IMR-90 (cell line): ENCODE measurements around the gene IFIH1. TPM values are rescaled to one million over a fixed set of nuclear protein-coding genes. Genes with fewer than 3 reads are reported as not detected.

Source experiments
- ATAC-seq: fragments of 200-7000 bp; cut with Tn5 transposase; 2 replicates; pipeline ENCODE4 v1.9.1; 2020; ENCODE audit warnings: low read depth, mild to moderate bottlenecking, moderate library complexity
- BruUV-seq: library from RNA; stranded (reverse); fragments of 400-500 nt; replicated peaks from 2 replicates; lab custom pipeline; 2021; lab: Mats Ljungman, UMichigan
- CTCF ChIA-PET: fragments of 300-600 bp; formaldehyde crosslinking; extraction: SDS; loops from one replicate; lab custom pipeline; 2021; ENCODE audit warnings: antibody characterized with exemption; lab: Yijun Ruan, JAX
- POLR2A ChIA-PET: fragments of 300-600 bp; sonication (Branson Sonifier 250); formaldehyde crosslinking; loops from one replicate; lab custom pipeline; 2022; ENCODE audit warnings: antibody characterized with exemption; ENCODE audit not compliant: unreplicated experiment; lab: Charles Lee
- DNase-seq: peaks from one replicate; pipeline ENCODE4 v3.0.0; 2013
- H2AFZ ChIP-seq: replicated peaks from 2 replicates; pipeline ENCODE3; 2013; ENCODE audit warnings: low read length, mild to moderate bottlenecking; ENCODE audit not compliant: poor library complexity
- H2AK5ac ChIP-seq: 2 replicates; pipeline ENCODE4 v1.6.1; 2013; ENCODE audit warnings: low read depth, low read length, inconsistent platforms
- H2AK9ac ChIP-seq: replicated peaks from 2 replicates; pipeline ENCODE3; 2013; ENCODE audit warnings: mild to moderate bottlenecking, low read depth, low read length, moderate library complexity; ENCODE audit not compliant: poor library complexity
- H2BK120ac ChIP-seq: 2 replicates; pipeline ENCODE4 v1.6.1; 2013; ENCODE audit warnings: low read depth, low read length, inconsistent platforms
- H2BK15ac ChIP-seq: 3 replicates; pipeline ENCODE4 v1.6.1; 2013; ENCODE audit warnings: low read depth, low read length, inconsistent platforms
- H2BK20ac ChIP-seq: 2 replicates; pipeline ENCODE4 v1.6.1; 2013; ENCODE audit warnings: low read depth, mild to moderate bottlenecking, inconsistent platforms, low read length, moderate library complexity
- H2BK5ac ChIP-seq: 2 replicates; pipeline ENCODE4 v1.6.1; 2013; ENCODE audit warnings: mild to moderate bottlenecking, low read depth, low read length, inconsistent platforms; ENCODE audit not compliant: poor library complexity, severe bottlenecking
- H3K14ac ChIP-seq: replicated peaks from 2 replicates; pipeline ENCODE4 v1.6.1; 2013; ENCODE audit warnings: low read depth, low read length, inconsistent platforms
- H3K18ac ChIP-seq: 2 replicates; pipeline ENCODE4 v1.6.1; 2013; ENCODE audit warnings: low read depth, low read length, control low read depth
- H3K23ac ChIP-seq: 2 replicates; pipeline ENCODE4 v1.6.1; 2013; ENCODE audit warnings: low read depth, low read length, inconsistent platforms
- H3K27ac ChIP-seq: 2 replicates; pipeline ENCODE4 v1.5.1; 2013; ENCODE audit warnings: mild to moderate bottlenecking, control low read depth, low read length; ENCODE audit not compliant: insufficient read depth
- H3K27me3 ChIP-seq: 2 replicates; pipeline ENCODE4 v1.6.1; 2013; ENCODE audit warnings: low read length; ENCODE audit not compliant: control insufficient read depth, insufficient read depth
- H3K36me3 ChIP-seq: 2 replicates; pipeline ENCODE4 v1.6.1; 2013; ENCODE audit warnings: low read length, mixed read lengths; ENCODE audit not compliant: control insufficient read depth, insufficient read depth
- H3K4ac ChIP-seq: 2 replicates; pipeline ENCODE4 v1.6.1; 2013; ENCODE audit warnings: low read depth, low read length, inconsistent platforms
- H3K4me1 ChIP-seq: 2 replicates; pipeline ENCODE4 v1.6.1; 2013; ENCODE audit warnings: low read length, mixed read lengths; ENCODE audit not compliant: control insufficient read depth, insufficient read depth
- H3K4me2 ChIP-seq: 2 replicates; pipeline ENCODE4 v1.6.1; 2013; ENCODE audit warnings: low read depth, mild to moderate bottlenecking, control low read depth, low read length, moderate library complexity
- H3K4me3 ChIP-seq: 2 replicates; pipeline ENCODE4 v1.5.1; 2013; ENCODE audit warnings: low read depth, mild to moderate bottlenecking, control low read depth, low read length, moderate library complexity; ENCODE audit not compliant: insufficient read depth
- H3K56ac ChIP-seq: 2 replicates; pipeline ENCODE4 v1.6.1; 2013; ENCODE audit warnings: low read length, inconsistent platforms; ENCODE audit not compliant: insufficient read depth; ENCODE audit errors: extremely low read depth
- H3K79me1 ChIP-seq, 2 experiments: 2 replicates each; pipeline ENCODE4 v1.6.1; 2013; ENCODE audit warnings: low read length in 2 of 2, inconsistent platforms in 1 of 2, low read depth in 1 of 2
- H3K9ac ChIP-seq: 2 replicates; pipeline ENCODE4 v1.6.1; 2013; ENCODE audit warnings: low read depth, low read length, control low read depth
- H3K9me1 ChIP-seq: 2 replicates; pipeline ENCODE4 v1.6.1; 2013; ENCODE audit warnings: low read length, inconsistent platforms; ENCODE audit not compliant: insufficient read depth
- H3K9me3 ChIP-seq: 2 replicates; pipeline ENCODE4 v1.6.1; 2013; ENCODE audit warnings: low read length; ENCODE audit not compliant: control insufficient read depth, insufficient read depth
- H4K20me1 ChIP-seq: 2 replicates; pipeline ENCODE4 v1.6.1; 2013; ENCODE audit warnings: low read length, inconsistent platforms; ENCODE audit not compliant: insufficient read depth
- H4K5ac ChIP-seq: 2 replicates; pipeline ENCODE4 v1.6.1; 2013; ENCODE audit warnings: mild to moderate bottlenecking, low read depth, low read length, control low read depth
- H4K8ac ChIP-seq, 2 experiments: 2 replicates each; pipeline ENCODE4 v1.6.1; 2013; ENCODE audit warnings: low read depth in 2 of 2, low read length in 2 of 2, control low read depth in 1 of 2, inconsistent platforms in 1 of 2
- H4K91ac ChIP-seq: 2 replicates; pipeline ENCODE4 v1.6.1; 2013; ENCODE audit warnings: low read depth, low read length, inconsistent platforms; ENCODE audit not compliant: insufficient read depth
- CEBPB ChIP-seq: IDR thresholded peaks from 2 replicates; pipeline ENCODE4 v1.6.1; 2012; ENCODE audit warnings: low read depth, low read length, improper control_type of control experiment
- ELK1 ChIP-seq: fragments of 150-350 bp; IDR thresholded peaks from 2 replicates; pipeline ENCODE4 v1.6.1; 2016; ENCODE audit warnings: low read depth, mild to moderate bottlenecking, low read length, moderate library complexity, borderline replicate concordance
- FOS ChIP-seq: fragments of 150-350 bp; IDR thresholded peaks from 2 replicates; pipeline ENCODE4 v1.6.1; 2016; ENCODE audit warnings: low read depth, low read length
- MAFK ChIP-seq: IDR thresholded peaks from 2 replicates; pipeline ENCODE4 v1.6.1; 2012; ENCODE audit warnings: low read depth, low read length, improper control_type of control experiment
- POLR2A ChIP-seq: IDR thresholded peaks from 2 replicates; pipeline ENCODE4 v1.6.1; 2012; ENCODE audit warnings: mild to moderate bottlenecking, low read depth, low read length
- RCOR1 ChIP-seq: IDR thresholded peaks from 2 replicates; pipeline ENCODE4 v1.6.1; 2012; ENCODE audit warnings: mild to moderate bottlenecking, low read length, improper control_type of control experiment; ENCODE audit not compliant: insufficient replicate concordance
- WGBS, 2 experiments: methylation state at CpG; one replicate each; pipeline versions ENCODE4 v1.1.5 to v1.1.7; 2013; ENCODE audit warnings: missing lambda C conversion rate in 2 of 2; ENCODE audit not compliant: insufficient read length in 1 of 2; ENCODE audit errors: extremely low coverage in 2 of 2; 5-methylcytosine and 5-hydroxymethylcytosine counted together
- dilution Hi-C: fragments of 300-500 bp; cut with HindIII; formaldehyde crosslinking; loops from one replicate; pipeline ENCODE4 v1.14.3; 2018; ENCODE audit warnings: low sequenced_read_pairs; ENCODE audit not compliant: unreplicated experiment
- in situ Hi-C: fragments of 300-500 bp; cut with MboI; formaldehyde crosslinking; loops from 3 replicates; pipeline ENCODE4 v1.14.3; 2019; ENCODE audit warnings: low sequenced_read_pairs, inconsistent platforms, mixed read lengths
- intact Hi-C: fragments of 100-400 bp; cut with micrococcal nuclease; formaldehyde crosslinking; loops from 2 replicates; pipeline ENCODE4 v1.10.0; 2022
- polyA plus RNA-seq, 3 experiments: library from polyadenylated mRNA; depleted of rRNA; stranded (reverse); fragments of >200 nt; gene quantifications; 2 replicates each; pipeline ENCODE4 v1.2.3, GENCODE V29; 2012; ENCODE audit warnings: low replicate concordance in 1 of 3
- total RNA-seq: library from RNA; depleted of rRNA; stranded (reverse); fragments of >200 nt; gene quantifications from 2 replicates; pipeline ENCODE4 v1.2.3, GENCODE V29; 2012
- TF ChIP-seq, protein P1 (sequence below): fragments of 150-350 bp; IDR thresholded peaks from 2 replicates; pipeline ENCODE4 v1.6.1; 2017; ENCODE audit warnings: mild to moderate bottlenecking, antibody characterized with exemption, low read length, low read depth

The IFIH1 gene
- total and polyA plus RNA-seq, 2 of the 4 experiments (the other 2 are of a cell fraction): 1.3 to 1.4 TPM

DNA sequence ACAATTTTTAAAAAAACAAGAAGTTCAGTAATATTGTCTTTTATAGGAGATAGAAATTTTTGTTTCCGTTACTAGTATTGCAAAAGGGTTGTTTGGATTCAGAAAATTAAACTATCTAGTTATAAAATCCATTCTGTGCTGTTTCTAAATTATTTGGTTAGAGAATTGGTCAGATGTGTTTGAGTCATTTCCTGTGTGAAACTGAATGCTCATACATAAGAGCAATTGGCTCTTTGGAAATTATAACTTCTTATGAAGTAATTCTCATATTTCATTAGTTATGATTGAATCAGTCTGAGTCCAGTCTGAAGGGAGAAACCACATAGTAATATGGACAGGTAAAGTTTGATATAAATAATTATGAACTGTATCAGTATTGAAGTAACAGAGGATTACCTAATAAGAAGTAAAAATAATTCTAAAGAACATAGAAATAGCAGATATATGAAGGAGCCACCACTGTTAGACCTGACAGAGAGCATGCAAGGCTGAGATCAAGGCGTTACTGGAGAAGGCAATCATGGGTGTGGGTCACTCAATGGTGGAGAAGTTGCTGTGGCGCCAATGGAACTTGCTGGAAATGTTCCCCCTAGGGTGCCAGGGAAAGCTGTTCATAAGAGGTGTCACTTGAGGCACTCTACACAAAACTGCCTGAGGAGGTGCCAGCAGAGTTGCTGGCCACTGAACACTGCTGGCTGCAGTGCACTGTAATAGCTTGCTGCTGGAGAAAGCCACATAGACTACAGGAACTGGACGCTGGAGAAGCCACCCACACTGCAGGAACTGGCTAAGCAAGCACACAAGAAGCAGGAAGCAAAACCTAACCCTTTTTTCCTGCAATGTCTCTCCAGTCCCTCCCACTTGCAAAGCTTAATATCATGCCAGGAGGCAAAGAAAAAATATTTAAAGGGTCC, 57.2 kb downstream of the IFIH1 start:
- peak overlapping the region; percentile 85 for H3K23ac ChIP-seq
- in situ Hi-C loops (no loop called here), dilution Hi-C loops (no loop called here)

More for the DNA sequence above, 57.2 kb downstream of the IFIH1 start:
- peak overlapping the region; percentile 85 for H3K4ac ChIP-seq
- peak overlapping the region; percentile 86 for H2BK20ac ChIP-seq
- peak overlapping the region; percentile 86 for H3K18ac ChIP-seq
- H3K4me2 ChIP-seq: peak overlapping the region; percentile 52; the same call in 1 of the 2 replicates
- peak overlapping the region; percentile 91 for H2AK5ac ChIP-seq
- WGBS, 2 experiments: 30% methylated on average over 2 of the region's 4 CpGs; no CpG with 5 or more reads in 1 of the 2 experiments
- POLR2A ChIA-PET: interaction anchor here (0.9 kb wide), 1 partner anchor 17 kb away, joined by 3 read pairs; no protein-coding TSS in a partner anchor
- H3K14ac ChIP-seq: peak overlapping the region; percentile 72
- ATAC-seq (peak; percentile 74), DNase-seq (peak; percentile 80)
- H3K4me1 ChIP-seq: peaks cover 4% of the 10 kb centered on the region
- H4K91ac ChIP-seq: peak overlapping the region; percentile 83
- peak overlapping the region; percentile 93 for H2BK120ac ChIP-seq
- H2BK15ac ChIP-seq: peak overlapping the region; percentile 75; the same call in 1 of the 3 replicates
- H4K5ac ChIP-seq: peak overlapping the region; percentile 82
- peak overlapping the region; percentile 8 for H2AK9ac ChIP-seq
- peak overlapping the region; percentile 83 for H2AFZ ChIP-seq
- no peaks in the 10 kb centered on the region for H3K27me3 ChIP-seq
- H4K20me1 ChIP-seq: no peaks in the 10 kb centered on the region
- H3K9me3 ChIP-seq: no peaks in the 10 kb centered on the region
- H3K27ac ChIP-seq: peak overlapping the region; percentile 90
- H4K8ac ChIP-seq: peak overlapping the region; percentile 72 to 94
- H3K9me1 ChIP-seq: no peaks in the 10 kb centered on the region; the same call in 1 of the 2 replicates
- no peaks in the 10 kb centered on the region for H3K36me3 ChIP-seq
- CTCF ChIA-PET: interaction anchor here (1.0 kb wide), 1 partner anchor 35 kb away, joined by 4 read pairs; no protein-coding TSS in a partner anchor
- H3K9ac ChIP-seq: 0 out of 2 replicates have a peak overlapping the region, but pooled peaks have one; percentile 18
- H3K56ac ChIP-seq: peak overlapping the region; percentile 25; the same call in 1 of the 2 replicates
- no peak overlapping the region for H3K4me3 ChIP-seq
- intact Hi-C loops: no loop called here
- peak overlapping the region; percentile 89 for H2BK5ac ChIP-seq
- TF ChIP-seq, protein P1, sequence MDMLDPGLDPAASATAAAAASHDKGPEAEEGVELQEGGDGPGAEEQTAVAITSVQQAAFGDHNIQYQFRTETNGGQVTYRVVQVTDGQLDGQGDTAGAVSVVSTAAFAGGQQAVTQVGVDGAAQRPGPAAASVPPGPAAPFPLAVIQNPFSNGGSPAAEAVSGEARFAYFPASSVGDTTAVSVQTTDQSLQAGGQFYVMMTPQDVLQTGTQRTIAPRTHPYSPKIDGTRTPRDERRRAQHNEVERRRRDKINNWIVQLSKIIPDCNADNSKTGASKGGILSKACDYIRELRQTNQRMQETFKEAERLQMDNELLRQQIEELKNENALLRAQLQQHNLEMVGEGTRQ: no peak
- no peak for TF ChIP-seq POLR2A
- no peak for TF ChIP-seq RCOR1
- no peak for TF ChIP-seq ELK1
- peak; percentile 74 for TF ChIP-seq CEBPB
- 0 out of 2 replicates have a peak, but pooled peaks have one; percentile 38 for TF ChIP-seq FOS
- no peak for TF ChIP-seq MAFK
- no TSS peak for BruUV-seq
- no peaks in the 10 kb centered on the region for H3K79me1 ChIP-seq
